Endothelial cell of hepatic sinusoid (primary cell): Measurements from ENCODE around the gene DROSHA.
"Not testable (repeated sequence)": the region's sequence is repeated elsewhere in the genome, so short reads cannot be mapped to it uniquely, and the experiment has no call there.

Experiments
- in situ Hi-C: cut with HindIII; loops from 2 replicates; pipeline ENCODE4 v1.10.0; 2017; ENCODE audit warnings: low sequenced_read_pairs

Gene DROSHA

DNA sequence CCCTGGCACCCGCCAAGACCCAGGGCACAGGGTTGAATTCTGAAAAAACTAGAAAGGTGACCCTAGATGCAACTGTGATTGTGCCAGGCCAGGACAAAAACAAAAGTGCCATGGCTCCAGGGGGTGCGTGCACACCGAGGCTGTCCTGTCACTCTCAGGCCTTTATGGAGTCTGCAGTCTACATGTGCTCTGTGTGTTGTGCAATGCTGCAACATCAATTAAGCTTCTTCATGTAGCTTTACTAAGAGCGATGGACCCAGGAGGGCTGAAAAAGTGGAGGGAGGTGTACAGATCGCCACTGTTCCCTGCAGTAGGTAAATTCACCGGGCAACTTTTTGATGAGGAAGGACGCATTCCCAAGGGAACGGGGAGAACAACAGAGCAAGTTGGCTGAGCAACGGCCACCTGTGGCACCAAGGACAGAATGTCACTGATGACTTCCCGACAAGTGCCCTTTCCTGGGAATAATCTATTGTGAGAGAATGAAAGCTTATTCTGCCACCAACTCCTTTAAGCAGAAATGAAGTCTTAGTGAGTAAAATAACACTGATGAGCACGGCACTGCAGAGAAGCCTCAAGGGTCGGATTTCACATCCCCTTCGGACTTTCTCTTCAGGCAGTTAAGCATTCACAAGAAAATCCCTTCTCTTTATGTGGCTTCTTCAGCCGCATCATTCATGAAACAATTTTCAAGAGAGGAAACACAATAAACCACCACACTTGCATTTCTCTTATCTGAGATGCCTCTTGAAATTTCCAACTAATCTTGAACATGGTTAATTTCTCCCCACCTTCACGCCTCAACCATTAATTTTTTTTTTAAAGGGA lies 149.6 kb downstream of the DROSHA start:
- in situ Hi-C loops: no loop called here

DNA sequence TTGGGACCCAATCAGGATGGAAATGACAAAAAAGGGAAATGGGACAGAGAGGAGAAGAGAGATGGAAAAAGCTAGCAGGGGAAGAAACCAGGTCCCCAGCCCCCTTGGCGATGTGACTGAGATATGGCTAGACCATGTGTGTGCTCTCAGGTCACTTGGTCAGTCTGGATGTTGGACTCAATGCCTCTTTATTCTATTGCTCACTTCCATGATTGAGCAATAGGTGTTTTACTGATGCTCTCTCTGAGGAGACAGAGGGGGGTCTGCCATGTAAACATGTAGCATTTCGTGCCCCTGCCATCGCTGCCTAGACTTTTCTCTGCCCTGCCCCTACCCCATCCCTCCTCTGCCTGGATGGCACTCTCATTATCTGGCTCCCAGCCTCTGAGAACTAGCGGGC lies 150.6 kb downstream of the DROSHA start:
- in situ Hi-C loops: no loop called here

DNA sequence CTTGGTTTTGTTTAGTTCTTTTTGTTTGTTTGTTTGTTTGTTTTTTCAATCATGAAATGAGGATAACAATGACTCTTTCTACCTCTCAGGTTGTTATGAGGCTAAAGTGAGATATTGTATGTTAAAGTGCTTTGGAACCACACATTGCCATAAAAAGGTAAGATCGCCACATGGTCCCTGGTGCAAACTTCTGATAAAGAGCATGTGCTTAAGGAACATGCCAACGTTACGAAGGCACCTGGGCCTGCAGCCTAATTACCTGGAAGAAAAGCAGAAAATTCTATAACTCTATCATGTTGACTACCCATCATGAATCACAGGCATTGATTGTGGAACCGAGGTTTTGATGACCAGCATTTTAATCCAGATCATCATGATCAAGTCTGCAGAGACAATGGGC lies 151.8 kb downstream of the DROSHA start:
- in situ Hi-C loops: no loop called here

DNA sequence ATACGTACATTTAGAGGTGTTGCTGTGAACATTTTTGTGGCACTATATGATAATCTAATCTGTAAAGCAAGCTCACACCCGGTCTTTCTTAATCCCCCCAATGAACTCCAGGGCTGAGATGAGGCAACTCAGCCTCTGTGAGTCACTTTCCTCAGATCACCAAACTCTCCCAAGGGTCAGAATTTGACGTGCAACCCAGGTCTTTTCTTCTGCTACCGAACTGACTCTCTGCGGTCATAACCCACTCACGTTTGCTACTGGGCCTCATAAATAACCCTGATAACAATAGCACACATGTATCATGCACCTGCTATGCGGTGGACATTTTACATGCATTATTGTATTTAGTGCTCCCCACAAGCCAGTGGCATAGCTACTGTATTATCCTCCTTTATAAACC lies 153.1 kb downstream of the DROSHA start:
- in situ Hi-C loops: loop anchor here (5.0 kb wide), 1 partner anchor 43 kb away; no protein-coding TSS in a partner anchor

DNA sequence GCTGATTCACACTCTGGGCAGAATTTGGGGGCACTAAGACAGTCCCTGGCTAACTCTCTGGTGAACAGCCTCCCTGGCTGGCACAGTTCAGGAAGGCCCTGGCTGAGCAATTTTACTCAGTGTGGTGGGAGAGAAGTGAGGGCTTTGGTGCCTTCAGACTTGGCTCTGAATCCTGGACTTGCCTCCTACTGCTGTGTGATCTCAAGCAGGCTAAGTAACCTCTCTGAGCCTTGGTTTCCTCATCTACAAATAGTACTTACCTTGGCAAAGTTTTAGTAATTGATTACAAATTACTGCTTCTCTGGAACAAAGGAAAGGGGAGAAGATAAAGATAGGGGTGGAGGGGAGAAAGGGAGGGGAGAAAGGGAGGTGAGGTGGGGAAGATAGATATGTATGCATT lies 153.8 kb downstream of the DROSHA start:
- in situ Hi-C loops: loop anchor here (5.0 kb wide), 1 partner anchor 44 kb away; no protein-coding TSS in a partner anchor

DNA sequence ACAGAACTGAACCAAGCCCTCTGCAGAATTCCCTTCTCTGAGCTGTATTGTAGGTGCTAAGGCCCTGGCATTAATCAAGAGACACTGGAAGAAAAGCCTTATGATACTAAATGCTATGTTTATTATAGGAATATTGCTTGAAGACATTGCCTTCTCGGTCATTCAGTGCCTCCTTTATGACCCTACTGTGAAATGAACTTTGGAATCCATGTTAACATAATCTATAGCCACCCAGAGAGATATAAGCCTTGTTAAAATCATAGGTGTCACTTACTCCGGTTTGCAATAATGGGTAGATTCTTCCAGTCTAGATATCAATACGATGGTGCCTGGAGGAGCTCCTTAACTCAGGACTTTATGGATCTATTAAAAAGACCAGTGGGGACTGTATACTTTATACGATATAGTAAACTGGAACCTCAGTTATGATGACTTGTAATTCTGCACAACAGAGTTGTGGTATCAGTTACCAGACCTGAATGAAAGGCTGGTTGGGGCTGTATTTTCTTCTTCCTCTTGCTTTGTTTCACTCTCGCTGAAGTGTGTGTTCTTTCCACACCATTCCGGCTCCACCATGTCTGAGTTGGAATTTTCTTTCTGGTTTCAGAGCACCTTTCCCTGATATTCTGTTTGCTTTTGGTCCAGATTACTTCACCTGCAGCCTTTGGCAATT lies 154.5 kb downstream of the DROSHA start:
- in situ Hi-C loops: loop anchor here (5.0 kb wide), 1 partner anchor 45 kb away; no protein-coding TSS in a partner anchor

DNA sequence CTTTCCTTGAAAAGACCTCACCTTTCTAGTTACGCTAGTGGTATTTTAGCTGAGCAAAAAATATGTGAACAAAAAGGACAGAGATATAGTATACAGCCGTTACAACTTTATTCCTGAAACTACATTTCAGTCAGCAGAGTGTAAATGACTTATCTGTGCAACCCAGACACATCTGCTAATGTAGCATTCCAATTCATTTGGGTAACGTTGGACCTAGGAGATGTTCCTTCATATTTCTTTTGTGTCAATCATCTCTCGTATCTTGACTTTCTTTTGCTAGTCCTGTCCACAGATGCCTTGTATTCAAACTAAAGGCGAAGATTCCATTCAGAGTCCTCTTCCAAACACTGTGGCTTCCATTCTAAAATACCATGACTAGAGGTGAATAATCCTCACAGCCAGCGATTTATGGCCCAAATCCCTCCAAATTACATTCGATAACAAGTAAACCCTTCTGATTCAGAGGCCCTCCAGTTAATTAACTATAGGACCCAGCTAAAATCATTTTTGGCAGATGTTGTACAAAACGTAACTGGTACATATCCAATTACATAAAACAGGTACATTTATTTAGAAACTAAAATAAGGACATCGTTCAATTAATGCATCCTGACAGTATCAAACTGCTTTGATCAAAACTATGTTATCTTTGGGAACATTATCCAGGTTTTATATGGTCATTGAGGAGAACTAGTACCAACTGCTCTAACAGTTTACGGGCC lies 155.7 kb downstream of the DROSHA start:
- in situ Hi-C loops: loop anchor here (5.0 kb wide), 1 partner anchor 46 kb away; no protein-coding TSS in a partner anchor

DNA sequence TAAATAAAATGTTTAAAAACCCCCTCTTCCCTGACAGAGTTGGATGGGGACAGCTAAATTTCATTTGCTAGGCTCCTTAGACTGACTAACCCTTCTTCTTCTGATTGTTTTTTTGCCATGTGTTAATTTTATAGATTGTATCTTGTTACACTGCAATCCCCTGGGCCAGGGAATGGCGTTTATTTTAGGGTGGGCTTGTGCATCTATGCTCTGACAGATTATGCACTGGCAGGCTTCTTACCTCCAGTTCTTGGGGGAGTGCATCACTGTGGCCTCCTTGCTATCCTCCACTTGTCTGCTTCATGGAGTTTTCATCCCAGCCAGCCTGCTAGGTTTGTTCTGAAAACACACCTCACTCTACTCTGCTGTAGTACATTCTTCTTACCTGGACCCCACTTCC lies 159.8 kb downstream of the DROSHA start:
- in situ Hi-C loops: no loop called here

DNA sequence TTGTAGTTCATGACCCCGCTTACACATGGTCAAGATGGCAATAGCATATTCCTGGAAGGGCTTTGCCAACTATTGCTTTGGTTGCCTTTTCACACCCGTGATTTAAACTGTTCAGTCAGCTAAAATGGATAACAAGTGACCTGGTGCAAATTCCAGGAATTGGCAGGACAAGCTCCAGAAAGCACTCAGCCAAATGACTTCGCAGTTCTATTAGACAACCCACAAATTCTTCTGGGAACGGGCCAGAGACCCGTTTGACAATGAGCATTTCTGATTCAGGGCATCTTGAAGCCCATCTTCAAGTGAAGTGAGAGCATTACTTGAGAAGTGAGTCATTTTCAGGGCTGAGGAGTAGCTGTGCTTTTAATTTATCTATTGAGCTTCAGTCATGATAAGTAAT lies 165.0 kb downstream of the DROSHA start:
- in situ Hi-C loops: no loop called here

DNA sequence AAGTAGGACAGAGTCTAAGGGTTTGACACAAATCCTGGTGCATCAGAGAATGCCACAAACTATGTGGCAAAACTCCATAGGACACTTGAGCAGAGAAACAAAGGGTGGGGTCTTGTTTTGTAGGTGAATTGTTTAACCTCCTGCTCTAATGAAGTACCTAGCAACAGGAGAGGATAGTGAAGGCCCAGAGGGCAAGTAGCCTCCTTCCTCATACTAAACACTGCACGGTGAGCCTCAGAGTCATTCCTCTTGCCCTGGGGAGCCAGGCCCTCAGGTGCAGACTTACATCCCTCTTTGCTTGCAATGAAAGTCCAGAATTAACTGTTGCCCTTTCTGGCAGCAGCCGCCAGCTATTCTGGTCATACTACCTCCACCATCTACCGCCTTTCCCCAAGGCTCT lies 166.1 kb downstream of the DROSHA start:
- in situ Hi-C loops: no loop called here

DNA sequence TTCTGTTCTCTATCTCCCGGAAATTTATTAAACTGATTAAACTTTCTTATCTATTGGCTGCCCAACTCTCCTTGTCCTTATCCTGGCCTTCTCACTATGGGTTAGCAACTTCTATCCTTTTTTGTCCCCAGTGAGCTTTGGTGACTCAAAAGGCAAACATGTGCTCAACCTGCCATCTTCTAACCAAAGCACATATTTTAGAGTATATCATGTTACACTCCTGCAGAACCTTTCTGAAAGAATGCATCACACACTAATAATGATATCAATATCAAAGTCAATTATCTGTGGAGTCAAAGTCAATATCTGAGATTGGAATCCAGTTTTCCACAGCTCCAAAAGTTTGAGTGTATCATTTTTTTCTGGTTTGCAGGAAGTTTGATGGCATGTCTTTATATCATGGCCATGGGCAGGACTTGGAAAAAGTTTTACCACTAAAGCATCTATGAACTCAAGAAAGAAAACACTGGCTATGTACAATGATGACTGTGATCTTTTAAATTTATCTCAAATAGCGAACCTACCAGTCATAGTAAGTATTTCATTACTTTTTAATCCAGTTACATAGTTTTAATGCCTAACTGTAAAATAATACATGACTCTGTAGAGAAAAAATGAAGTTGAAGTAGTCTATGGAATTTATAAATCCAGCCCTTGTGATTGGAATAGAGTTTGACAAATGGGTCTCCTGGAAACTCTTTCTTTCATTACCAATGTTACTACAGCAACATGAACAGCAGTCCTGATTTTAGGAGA lies 166.8 kb downstream of the DROSHA start:
- in situ Hi-C loops: no loop called here

DNA sequence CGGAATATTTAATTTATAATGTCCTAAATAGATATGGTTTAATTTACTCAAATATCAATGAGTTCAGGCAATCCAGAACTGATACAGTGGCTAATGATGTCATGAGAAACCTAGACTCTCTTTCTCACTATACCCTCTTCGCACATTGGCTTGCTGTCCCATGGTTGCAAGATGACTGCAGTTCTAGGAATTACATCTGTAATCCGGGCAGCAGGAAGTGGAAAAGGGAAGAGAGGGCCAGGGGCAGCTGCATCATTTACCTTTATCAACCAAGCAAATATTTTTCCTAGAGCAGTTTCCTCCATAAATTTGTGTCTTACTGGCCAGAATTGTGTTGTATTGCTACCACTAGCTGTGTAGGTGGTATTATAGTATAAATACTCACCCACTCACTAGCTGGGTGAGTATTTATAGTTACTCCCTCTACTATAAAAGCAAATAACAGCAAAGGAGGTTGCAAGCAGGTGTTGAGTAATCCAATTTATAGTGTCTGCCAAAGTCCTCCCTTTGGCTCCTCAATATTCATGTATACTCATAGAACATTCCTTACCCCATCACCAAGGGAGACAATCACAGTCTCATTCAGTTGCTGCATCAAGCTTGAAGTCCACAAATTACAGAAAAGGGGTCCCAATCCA lies 168.8 kb downstream of the DROSHA start:
- in situ Hi-C loops: no loop called here

DNA sequence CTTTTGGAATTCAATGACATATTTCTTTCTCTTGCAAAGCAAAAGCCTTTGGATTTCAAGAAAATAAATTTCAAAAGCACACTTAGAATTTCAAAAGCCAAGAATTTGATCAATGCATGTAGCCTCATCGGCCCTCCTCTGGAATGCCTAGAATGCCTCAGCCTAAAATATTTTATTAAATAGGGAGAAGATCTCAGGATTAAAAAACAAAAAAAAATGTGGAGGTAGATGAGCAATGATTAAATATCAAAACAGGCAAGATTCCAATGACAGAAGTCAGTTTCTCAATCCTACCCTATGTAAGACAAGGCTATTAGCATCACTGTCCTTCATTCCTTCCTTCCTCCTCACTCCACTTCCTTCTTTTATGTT lies 169.4 kb downstream of the DROSHA start:
- in situ Hi-C loops: no loop called here

DNA sequence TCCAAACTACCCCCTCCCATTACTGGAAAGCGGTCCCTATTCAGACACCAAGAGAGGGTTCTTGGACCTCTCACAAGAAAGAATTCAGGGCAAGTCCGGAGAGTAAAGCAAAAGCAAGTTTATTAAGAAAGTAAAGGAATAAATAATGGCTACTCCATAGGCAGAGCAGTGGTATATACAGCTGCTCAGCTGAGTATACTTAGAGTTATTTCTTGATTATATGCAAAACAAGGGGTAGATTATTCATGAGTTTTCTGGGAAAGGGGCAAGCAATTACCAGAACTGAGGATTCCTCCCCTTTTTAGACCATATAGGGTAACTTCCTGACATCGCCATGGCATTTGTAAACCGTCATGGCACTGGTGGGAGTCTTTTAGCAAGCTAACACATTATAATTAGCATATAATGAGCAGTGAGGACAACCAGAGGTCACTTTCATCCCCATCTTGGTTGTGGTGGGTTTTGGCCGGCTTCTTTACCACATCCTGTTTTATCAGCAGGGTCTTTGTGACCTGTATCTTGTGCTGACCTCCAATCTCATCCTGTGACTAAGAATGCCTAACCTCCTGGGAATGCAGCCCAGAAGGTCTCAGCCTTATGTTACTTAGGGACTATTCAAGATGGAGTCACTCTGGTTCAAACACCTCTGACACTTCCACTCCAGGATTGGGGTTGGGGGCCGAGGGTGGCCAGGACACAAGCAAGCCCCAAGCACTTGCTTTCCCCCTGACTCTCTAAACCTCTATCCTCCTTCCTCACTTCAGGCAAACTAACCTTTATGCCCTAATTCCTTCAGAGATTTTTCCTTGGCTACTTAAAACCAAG lies 170.0 kb downstream of the DROSHA start:
- in situ Hi-C loops: not testable (repeated sequence)

DNA sequence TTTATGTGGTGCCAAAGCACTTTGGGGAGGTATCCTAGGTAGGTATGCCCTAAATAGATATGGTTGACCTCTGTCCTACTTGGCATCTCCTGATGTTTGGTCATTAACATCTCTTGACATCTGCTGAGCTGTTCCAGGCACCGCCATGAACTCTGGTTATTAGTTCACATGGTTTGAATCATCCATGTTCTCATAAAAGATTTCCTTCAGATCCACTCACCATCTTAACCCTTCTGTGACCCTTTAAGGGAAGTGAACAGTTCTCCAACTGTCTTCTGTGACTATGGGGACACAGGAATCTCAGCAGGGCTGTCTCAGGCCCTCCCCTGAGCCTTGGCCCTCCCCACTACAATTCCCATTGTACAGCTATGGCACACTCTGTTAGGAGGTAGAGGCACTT lies 170.7 kb downstream of the DROSHA start:
- in situ Hi-C loops: no loop called here

DNA sequence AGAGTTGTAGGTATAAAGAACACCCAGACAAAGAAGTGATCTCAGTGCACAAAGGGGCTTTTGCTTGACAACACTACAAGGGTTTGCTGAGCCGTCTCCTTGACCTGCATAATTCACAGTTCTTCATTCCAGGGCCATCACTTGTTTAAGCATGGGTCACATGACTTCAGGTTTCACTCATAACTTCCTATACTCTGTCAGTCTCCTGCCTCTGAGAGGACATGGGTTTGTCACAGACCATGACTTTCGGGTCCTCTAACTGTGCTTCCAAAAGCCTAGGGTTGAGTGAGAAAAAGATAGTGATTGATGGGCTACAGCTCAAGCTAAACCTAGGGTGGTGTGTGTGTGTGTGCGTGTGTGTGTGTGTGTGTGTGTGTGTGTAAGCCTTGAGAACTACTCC lies 172.1 kb downstream of the DROSHA start:
- in situ Hi-C loops: no loop called here

DNA sequence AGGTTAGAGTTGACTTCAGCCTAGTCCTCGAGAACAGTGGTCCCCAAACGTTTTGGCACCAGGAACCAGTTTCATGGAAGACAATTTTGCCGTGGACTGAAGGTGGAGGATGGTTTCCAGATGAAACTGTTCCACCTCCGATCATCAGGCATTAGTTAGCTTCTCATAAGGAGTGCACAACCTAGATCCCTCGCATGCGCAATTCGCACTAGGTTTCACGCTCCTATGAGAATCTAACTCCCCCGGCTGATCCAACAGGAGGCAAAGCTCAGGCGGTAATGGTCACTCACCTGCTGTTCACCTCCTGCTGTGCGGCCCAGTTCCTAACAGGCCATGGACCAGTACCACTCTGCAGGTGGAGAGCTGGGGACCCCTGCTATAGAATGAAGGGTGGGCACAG lies 174.9 kb downstream of the DROSHA start:
- in situ Hi-C loops: no loop called here

DNA sequence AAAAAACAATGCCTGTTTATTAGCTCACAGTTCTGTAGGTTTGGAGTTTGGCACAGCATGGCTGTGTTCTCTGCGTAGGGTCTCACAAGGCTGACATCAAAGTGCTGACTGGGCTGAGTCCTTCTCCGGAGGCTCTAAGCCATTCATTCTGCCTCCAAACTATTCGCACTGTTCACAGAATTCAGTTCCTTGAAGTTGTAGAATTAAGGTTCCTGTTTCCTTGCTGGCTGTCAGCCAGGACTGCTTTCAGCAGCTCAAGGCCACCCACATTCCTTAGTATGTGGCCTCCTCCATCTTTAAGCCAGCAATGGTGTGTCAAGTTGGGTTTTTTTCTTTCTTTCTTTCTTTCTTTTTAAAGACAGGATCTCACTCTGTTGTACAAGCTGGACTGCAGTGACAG lies 176.6 kb downstream of the DROSHA start:
- in situ Hi-C loops: no loop called here
